Panc1 (cell line): ENCODE results near the gene SOCS6.

ENCODE experiments used
- CTCF ChIP-seq: fragments of 450-650 bp; IDR thresholded peaks from 2 replicates; pipeline ENCODE4 v1.5.1; 2017; ENCODE audit warnings: mild to moderate bottlenecking
- POLR2AphosphoS5 ChIP-seq: IDR thresholded peaks from 2 replicates; pipeline ENCODE4 v1.6.1; 2012; ENCODE audit warnings: mild to moderate bottlenecking, low read depth, low read length, moderate library complexity
- REST ChIP-seq, 2 experiments: IDR thresholded peaks; 2 replicates each; pipeline ENCODE4 v1.6.1; 2011 to 2012; ENCODE audit warnings: low read depth in 2 of 2, control low read depth in 1 of 2, low read length in 1 of 2, mild to moderate bottlenecking in 1 of 2, moderate library complexity in 1 of 2; ENCODE audit not compliant: insufficient read depth in 1 of 2
- TCF7L2 ChIP-seq: IDR thresholded peaks from 2 replicates; pipeline ENCODE4 v1.6.1; 2011; ENCODE audit warnings: mild to moderate bottlenecking, low read depth, low read length, inconsistent platforms

GRCh38 chr18:70372450-70373041 lies 83.7 kb downstream of the SOCS6 start:
- no peak for TF ChIP-seq CTCF
- no peak for TF ChIP-seq TCF7L2
- TF ChIP-seq REST (IDR thresholded peaks at IDR 0.05; ENCODE audit: insufficient read depth in 1 of 2, low read depth in 2 of 2, low read length in 1 of 2): no peak
- no peak for TF ChIP-seq POLR2AphosphoS5
